Suprapubic skin (tissue), 4 donors: ENCODE measurements around the gene CEP112. TPM values are rescaled to one million over a fixed set of nuclear protein-coding genes. Genes with fewer than 3 reads are reported as not detected.
A peak's percentile ranks its signal among the peaks of the same experiment; 100 is the strongest.

Experiments
- DNase-seq, 2 donors: peaks; one replicate each; pipeline ENCODE4 v3.0.0-alpha.2; 2019; ENCODE audit warnings: low spot score in 2 of 2
- H3K27ac ChIP-seq: fragments of 200-600 bp; sonication (generic); one replicate; pipeline ENCODE4 v1.5.1; 2019
- H3K27me3 ChIP-seq: fragments of 200-600 bp; sonication (generic); one replicate; pipeline ENCODE4 v1.5.1; 2019
- H3K36me3 ChIP-seq: fragments of 200-600 bp; sonication (generic); one replicate; pipeline ENCODE4 v1.5.1; 2019
- H3K4me1 ChIP-seq: fragments of 200-600 bp; sonication (generic); one replicate; pipeline ENCODE4 v1.5.1; 2019
- H3K4me3 ChIP-seq: fragments of 200-600 bp; sonication (generic); one replicate; pipeline ENCODE4 v1.5.1; 2019; ENCODE audit warnings: mild to moderate bottlenecking
- H3K9me3 ChIP-seq: fragments of 200-600 bp; sonication (generic); one replicate; pipeline ENCODE4 v1.5.1; 2019
- CTCF ChIP-seq, 2 donors: fragments of 200-600 bp in 1 of 2; fragments of 450-650 bp in 1 of 2; sonication (generic) in 1 of 2; IDR thresholded peaks; one replicate each; pipeline ENCODE4 v1.5.1; 2016 to 2019; ENCODE audit warnings: antibody characterized with exemption in 2 of 2, mild to moderate bottlenecking in 1 of 2, moderate library complexity in 1 of 2
- EP300 ChIP-seq: sonication (generic); formaldehyde crosslinking; IDR thresholded peaks from one replicate; pipeline ENCODE4 v1.6.1; 2017; ENCODE audit warnings: antibody characterized with exemption
- POLR2A ChIP-seq, 2 donors: fragments of 450-650 bp; IDR thresholded peaks; one replicate each; pipeline ENCODE4 v1.6.1; 2017; ENCODE audit warnings: antibody characterized with exemption in 2 of 2, mild to moderate bottlenecking in 2 of 2, moderate library complexity in 2 of 2
- POLR2AphosphoS5 ChIP-seq, 3 donors: sonication (generic); formaldehyde crosslinking; IDR thresholded peaks; one replicate each; pipeline ENCODE4 v1.6.1; 2017; ENCODE audit warnings: antibody characterized with exemption in 3 of 3
- WGBS: methylation state at CpG from one replicate; pipeline ENCODE4 v1.1.5; 2018; 5-methylcytosine and 5-hydroxymethylcytosine counted together
- total RNA-seq, 4 donors: library from RNA; depleted of rRNA; stranded (reverse); fragments of >200 nt; gene quantifications; one replicate each; pipeline ENCODE4 v1.1.0, GENCODE V29; 2016

The CEP112 gene
- total RNA-seq, 4 donors from 2014 or later, result 0.68 to 14.1 (median 6.6) TPM

- Histone ChIP-seq H3K4me1 (peaks cover 6% of the 10 kb centered on the region), H3K36me3 (no peaks in the 10 kb centered on the region), H3K9me3 (no peaks in the 10 kb centered on the region), H3K27me3 (no peaks in the 10 kb centered on the region), H3K27ac (no peak overlapping the region), H3K4me3 (no peak overlapping the region)
- DNase-seq, result no peak
- TF ChIP-seq CTCF (IDR thresholded peaks at IDR 0.05) (no peak), POLR2A (IDR thresholded peaks at IDR 0.05) (no peak), EP300 (no peak), POLR2AphosphoS5 (IDR thresholded peaks at IDR 0.05) (no peak)
- WGBS, result 45% methylated on average over 1 of the region's 1 CpG
Observed at GRCh38 chr17:65600518-65600917, 591.4 kb downstream of the CEP112 start.

GRCh38 chr17:65599650-65600049, 592.3 kb downstream of the CEP112 start:
- no peaks in the 10 kb centered on the region for H3K9me3 ChIP-seq
- 75% methylated on average over 5 of the region's 5 CpGs for WGBS
- H3K4me1 ChIP-seq, result peaks cover 6% of the 10 kb centered on the region
- H3K27me3 ChIP-seq, result no peaks in the 10 kb centered on the region
- H3K36me3 ChIP-seq, result no peaks in the 10 kb centered on the region
- no peak for DNase-seq
- no peak overlapping the region for H3K4me3 ChIP-seq
- H3K27ac ChIP-seq, result no peak overlapping the region
- TF ChIP-seq CTCF (IDR thresholded peaks at IDR 0.05) (no peak), EP300 (no peak)

GRCh38 chr17:65598746-65599145, 593.2 kb downstream of the CEP112 start:
- WGBS, result 100% methylated on average over 1 of the region's 1 CpG
- DNase-seq, result no peak
- peaks cover 15% of the 10 kb centered on the region for H3K4me1 ChIP-seq
- H3K27ac ChIP-seq, result no peak overlapping the region
- no peak overlapping the region for H3K4me3 ChIP-seq
- H3K36me3 ChIP-seq, result no peaks in the 10 kb centered on the region
- no peaks in the 10 kb centered on the region for H3K27me3 ChIP-seq
- TF ChIP-seq EP300 (no peak), CTCF (IDR thresholded peaks at IDR 0.05) (no peak), POLR2AphosphoS5 (IDR thresholded peaks at IDR 0.05) (no peak), POLR2A (IDR thresholded peaks at IDR 0.05) (no peak)
- no peaks in the 10 kb centered on the region for H3K9me3 ChIP-seq

- no peaks in the 10 kb centered on the region for H3K27me3 ChIP-seq
- no peak for DNase-seq
- no peaks in the 10 kb centered on the region for H3K36me3 ChIP-seq
- 69% methylated on average over 4 of the region's 4 CpGs for WGBS
- no peak overlapping the region for H3K4me3 ChIP-seq
- H3K4me1 ChIP-seq, result peaks cover 11% of the 10 kb centered on the region
- no peak for TF ChIP-seq POLR2AphosphoS5 (IDR thresholded peaks at IDR 0.05)
- no peak for TF ChIP-seq CTCF (IDR thresholded peaks at IDR 0.05)
- no peak for TF ChIP-seq EP300
- no peak for TF ChIP-seq POLR2A (IDR thresholded peaks at IDR 0.05)
- H3K9me3 ChIP-seq, result no peaks in the 10 kb centered on the region
- H3K27ac ChIP-seq, result no peak overlapping the region
Observed at GRCh38 chr17:65595071-65595656, 596.8 kb downstream of the CEP112 start.

GRCh38 chr17:65593855-65594845, 597.8 kb downstream of the CEP112 start:
- no peak for TF ChIP-seq EP300
- no peak for TF ChIP-seq CTCF (IDR thresholded peaks at IDR 0.05)
- TF ChIP-seq POLR2A (IDR thresholded peaks at IDR 0.05), result no peak
- no peak for TF ChIP-seq POLR2AphosphoS5 (IDR thresholded peaks at IDR 0.05)
- peak overlapping the region; percentile 29 for H3K4me3 ChIP-seq
- 39% methylated on average over 18 of the region's 18 CpGs for WGBS
- H3K27me3 ChIP-seq, result no peaks in the 10 kb centered on the region
- peaks cover 14% of the 10 kb centered on the region for H3K4me1 ChIP-seq
- DNase-seq, result no peak
- H3K36me3 ChIP-seq, result no peaks in the 10 kb centered on the region
- no peaks in the 10 kb centered on the region for H3K9me3 ChIP-seq
- H3K27ac ChIP-seq, result no peak overlapping the region
